NCI-H1436 treated with DMSO at 0.1 percent for 48 hours (cell line): Measurements from ENCODE around the gene MIOX.
"Not testable (repeated sequence)": the region's sequence is repeated elsewhere in the genome, so short reads cannot be mapped to it uniquely, and the experiment has no call there.

ENCODE experiments used
- DNase-seq: peaks from one replicate; lab custom pipeline; 2025; lab: John Stamatoyannopoulos, UW

Gene MIOX

GRCh38 chr22:50529897-50530579, 43.4 kb downstream of the MIOX start, which contains the start of gene TYMP:
TSS of gene TYMP (minus strand) at chr22:50530012. CDS start at chr22:50529709, 303 bp downstream.
- no peak for DNase-seq

- DNase-seq = no peak
Observed at GRCh38 chr22:50530580-50530876, 43.9 kb downstream of the MIOX start.

GRCh38 chr22:50530877-50531545, 44.4 kb downstream of the MIOX start:
- peak; percentile 17 for DNase-seq

- DNase-seq = no peak
Observed at GRCh38 chr22:50531546-50531961, 44.9 kb downstream of the MIOX start.

- DNase-seq = no peak
Observed at GRCh38 chr22:50531962-50532674, 45.5 kb downstream of the MIOX start.

GRCh38 chr22:50532824-50533796, 46.5 kb downstream of the MIOX start:
- DNase-seq = no peak

GRCh38 chr22:50533856-50534711, 47.4 kb downstream of the MIOX start:
- not testable (repeated sequence) for DNase-seq

- no peak for DNase-seq
Observed at GRCh38 chr22:50535113-50535512, 48.5 kb downstream of the MIOX start.

- no peak for DNase-seq
Observed at GRCh38 chr22:50536226-50536625, 49.6 kb downstream of the MIOX start.

- DNase-seq = no peak
Observed at GRCh38 chr22:50537765-50538164, 51.1 kb downstream of the MIOX start.
